CD4-positive, alpha-beta T cell treated with Interleukin-15 for 1 hour (primary cell): Measurements from ENCODE around the gene ROBO2.

Source experiments
- DNase-seq: peaks from one replicate; pipeline ENCODE4 v3.0.0-alpha.2; 2020

The ROBO2 gene

GRCh38 chr3:77052051-77052501 is 12.2 kb downstream of the ROBO2 start:
- no peak for DNase-seq

GRCh38 chr3:77052733-77053670 is 13.1 kb downstream of the ROBO2 start:
- DNase-seq: no peak

DNA sequence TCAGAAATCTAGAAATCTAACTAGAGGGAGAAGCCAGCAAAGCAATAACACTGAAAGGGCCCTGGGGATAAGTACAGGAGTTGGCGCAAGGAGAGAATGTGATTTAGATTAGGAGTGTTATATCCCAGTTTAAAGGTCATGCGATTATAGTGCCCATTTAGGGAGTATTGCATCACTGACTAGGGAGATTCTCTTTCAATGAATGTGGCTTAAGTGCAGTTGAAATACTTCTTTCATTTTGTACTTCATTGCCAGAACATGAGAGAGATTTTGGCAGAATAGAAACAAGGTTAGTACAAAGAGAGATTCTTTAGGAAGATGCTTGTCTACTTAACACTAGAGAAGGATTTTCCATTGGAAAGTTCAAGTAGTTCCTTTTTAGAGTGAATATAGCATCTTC is 13.9 kb downstream of the ROBO2 start:
- no peak for DNase-seq

GRCh38 chr3:77055841-77056341 is 16.0 kb downstream of the ROBO2 start:
- DNase-seq: no peak

DNA sequence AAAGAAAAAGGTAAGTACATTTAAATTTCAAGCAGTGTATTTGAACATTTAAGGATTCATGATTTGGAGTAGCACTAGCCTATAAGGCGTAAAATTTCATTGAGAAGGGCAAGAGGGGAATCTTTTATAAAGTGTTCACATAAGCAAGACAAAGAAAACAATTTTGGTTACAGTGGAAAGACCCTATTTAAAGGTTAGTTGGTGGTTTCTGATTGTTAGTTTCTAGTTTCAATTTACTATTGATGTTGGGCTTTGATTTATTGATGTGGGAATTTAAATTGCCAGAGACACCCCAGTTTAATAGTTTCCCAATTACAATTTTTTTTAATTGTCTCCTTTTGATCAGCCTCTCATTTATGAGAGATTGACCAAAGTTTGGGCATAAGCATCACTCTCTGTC is 19.5 kb downstream of the ROBO2 start:
- DNase-seq: no peak

- no peak for DNase-seq
Measured at GRCh38 chr3:77063423-77063822, 23.5 kb downstream of the ROBO2 start.

DNA sequence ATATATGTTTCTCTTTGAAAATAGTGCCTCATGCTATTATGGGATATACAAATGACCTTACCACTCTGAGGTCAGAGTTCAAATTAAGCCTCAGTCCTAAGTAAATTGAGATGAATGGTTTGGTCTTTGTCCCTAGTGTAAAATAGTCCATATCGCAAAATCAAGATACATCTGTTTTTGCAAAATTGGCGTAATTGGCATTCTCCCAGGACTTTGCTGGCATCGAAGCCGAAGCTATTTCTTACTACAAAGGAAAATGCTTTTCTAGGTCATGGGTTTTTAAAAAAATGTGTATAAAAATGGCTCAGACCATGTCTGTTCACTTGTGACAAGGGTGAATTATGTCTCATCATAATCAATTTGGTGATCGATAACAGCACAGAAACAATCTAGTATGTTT is 25.9 kb downstream of the ROBO2 start:
- DNase-seq: no peak

DNA sequence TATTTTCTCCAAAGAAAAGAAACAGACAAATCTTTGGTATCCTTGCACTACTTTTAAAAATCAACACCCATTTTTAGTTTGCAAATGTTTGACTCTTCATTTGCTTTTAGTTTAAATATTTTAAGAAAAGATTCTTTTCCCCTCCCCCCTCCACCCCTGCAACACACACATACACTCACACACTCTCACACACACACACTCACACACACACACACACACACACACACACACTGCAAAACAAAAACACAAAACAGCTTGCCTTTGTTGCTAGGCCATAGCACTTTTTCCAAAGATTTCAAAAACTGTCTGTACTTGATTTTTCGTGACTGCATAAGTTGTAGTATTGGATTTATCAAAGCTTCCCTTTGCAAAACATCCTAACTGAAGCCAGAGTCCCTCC is 26.9 kb downstream of the ROBO2 start:
- DNase-seq: no peak

- DNase-seq: no peak
Measured at GRCh38 chr3:77068808-77069207, 28.9 kb downstream of the ROBO2 start.

DNA sequence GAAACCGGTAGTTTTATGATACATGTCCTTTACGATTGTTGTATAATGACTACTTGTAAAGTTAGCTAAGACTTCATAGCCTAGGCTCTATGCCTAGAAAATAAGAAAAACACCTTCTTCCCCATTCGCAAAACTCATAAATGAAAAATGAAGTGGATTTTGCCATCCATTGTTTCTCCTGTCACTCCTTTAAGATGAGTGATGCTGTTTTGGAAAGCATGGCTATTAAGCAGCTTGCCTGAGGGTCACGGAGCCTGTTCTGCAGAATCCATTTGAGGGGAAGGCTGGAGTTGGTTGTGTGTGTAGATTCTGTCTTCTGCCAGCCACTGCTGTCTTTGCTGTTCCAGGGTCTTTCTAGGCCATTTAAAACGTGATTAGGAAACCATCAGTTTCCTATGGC is 31.5 kb downstream of the ROBO2 start:
- DNase-seq: no peak

DNA sequence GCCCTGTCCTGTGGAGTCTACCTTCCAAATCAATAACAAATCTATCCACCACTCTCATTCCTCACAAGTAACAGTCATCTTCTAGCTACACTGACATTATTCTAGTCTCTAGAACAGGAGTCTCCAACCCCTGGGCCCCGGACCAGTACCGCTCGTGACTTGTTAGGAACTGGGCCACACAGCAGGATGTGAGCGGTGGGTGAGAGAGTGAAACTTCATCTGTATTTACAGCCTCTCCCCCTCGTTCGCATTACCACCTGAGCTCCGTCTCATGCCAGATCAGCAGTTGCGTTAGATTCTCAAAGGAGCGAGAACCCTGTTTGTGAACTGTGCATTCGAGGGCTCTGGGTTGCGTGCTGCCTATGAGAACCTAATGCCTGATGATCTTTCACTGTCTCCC is 31.9 kb downstream of the ROBO2 start:
- DNase-seq: no peak

DNA sequence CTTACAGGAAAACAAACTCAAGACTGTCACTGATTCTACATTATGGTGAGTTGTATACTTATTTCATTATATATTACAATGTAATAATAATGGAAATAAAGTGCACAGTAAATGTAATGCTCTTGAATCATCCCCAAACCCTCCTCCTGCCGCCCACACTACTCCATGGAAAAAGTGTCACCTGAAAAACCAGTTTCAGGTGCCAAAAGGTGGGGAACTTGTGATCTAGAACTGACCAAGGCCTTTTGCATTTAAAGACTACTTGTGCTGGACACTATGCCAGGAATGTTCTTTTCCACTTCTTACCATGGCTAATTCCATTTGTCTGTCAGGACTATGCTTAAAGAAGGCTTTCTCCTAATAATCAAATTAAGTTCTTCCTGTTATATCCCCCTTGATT is 32.3 kb downstream of the ROBO2 start:
- DNase-seq: no peak

DNA sequence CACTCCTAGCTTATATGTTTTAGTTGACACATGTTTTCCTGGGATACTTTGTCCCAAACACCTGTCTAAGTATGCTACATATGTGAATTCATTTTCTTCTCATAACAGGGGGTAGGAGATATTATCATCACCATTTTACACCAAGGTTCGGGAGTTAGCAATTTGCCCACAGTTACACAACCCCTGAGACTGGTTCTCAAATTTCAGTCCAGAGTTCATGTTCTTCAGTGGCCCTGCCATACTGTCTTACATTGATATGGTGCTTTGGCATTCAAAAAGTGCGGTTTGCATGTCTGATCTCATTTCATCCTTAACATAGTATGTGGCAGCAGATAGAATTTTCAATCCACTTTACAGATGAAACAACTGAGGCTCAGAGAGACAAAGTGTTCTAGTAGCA is 38.4 kb downstream of the ROBO2 start:
- no peak for DNase-seq

GRCh38 chr3:77079988-77080610 is 40.2 kb downstream of the ROBO2 start:
- DNase-seq: no peak

DNA sequence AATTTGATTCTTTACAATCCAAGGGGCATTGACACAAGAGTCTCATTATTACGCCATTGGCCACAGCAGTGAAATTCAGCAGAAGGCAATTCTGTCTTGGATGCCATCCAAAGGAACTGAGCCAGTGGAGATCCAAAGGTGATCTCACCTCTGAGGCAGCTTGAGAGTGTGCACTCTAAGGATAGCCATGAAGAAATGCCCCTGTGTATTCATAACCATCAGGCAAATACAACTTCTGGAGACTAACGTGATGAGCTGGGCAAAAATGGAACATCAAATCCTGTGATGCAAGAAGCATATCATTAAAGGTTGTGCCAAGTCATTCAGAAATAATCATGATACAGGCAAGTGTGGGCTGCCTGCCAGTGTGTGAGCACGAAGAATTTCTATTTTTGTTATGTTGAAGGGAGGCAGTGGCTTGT is 41.4 kb downstream of the ROBO2 start:
- DNase-seq: no peak

GRCh38 chr3:77084511-77084910 is 44.6 kb downstream of the ROBO2 start:
- DNase-seq: no peak

DNA sequence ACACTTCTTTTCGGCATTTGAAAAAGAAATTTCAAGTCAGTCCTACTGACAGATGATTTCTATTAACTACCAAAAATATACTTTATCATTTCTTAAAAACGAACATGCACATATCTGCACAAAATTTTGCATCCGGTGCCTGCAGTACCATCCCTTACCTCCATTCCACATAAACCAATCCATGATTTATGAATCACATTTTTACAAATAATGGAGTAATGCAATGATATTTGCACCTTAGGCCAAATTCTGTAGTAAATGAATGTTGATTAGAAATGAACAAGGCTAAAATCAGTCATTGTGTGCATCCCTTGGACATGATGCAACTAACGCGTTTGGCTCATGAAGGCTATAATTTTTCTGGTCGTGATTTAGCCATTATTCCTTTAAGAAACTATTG is 46.5 kb downstream of the ROBO2 start:
- no peak for DNase-seq

GRCh38 chr3:77091809-77092208 is 51.9 kb downstream of the ROBO2 start:
- no peak for DNase-seq

DNA sequence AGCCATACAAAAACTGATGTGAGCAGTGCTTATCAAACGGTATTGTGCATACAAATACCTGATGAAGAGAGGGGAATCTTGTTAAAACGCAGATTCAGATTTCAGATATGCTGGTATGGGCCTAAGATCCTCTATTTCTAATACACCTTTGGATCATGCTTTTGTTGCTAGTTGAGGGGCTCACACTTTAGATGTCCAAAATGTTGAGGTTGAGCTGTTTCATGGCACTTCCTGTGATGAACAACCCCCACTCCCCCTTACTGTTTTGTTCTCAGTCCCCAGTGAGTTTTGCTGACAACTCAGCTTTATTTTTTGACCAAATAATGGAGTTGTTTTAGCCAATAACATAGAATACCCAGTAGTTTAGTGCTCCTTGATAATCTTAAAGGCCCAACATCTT is 53.2 kb downstream of the ROBO2 start:
- DNase-seq: no peak

DNA sequence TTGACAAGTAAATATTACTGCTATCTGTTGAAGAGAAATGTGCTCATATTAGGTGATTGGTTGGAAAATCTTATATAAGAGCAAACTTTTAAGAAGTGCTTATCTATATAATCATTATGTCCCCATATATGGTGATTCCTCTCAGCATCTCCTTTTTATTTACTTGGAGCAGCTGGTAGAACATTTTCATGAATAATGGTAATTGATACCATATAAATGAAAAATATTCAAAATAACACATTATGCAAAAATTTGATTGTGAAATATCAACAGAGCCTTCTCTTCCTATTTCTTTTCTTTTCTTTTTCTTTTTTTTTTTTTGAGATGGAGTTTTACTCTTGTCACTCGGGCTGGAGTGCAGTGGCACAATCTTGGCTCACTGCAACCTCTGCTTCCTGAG is 56.2 kb downstream of the ROBO2 start:
- DNase-seq: no peak

- DNase-seq: no peak
Measured at GRCh38 chr3:77096966-77097890, 57.3 kb downstream of the ROBO2 start.

- no peak for DNase-seq
Measured at GRCh38 chr3:77102951-77103769, 63.3 kb downstream of the ROBO2 start.
